ENCODE measurements around the gene RNF213. TPM values are rescaled to one million over a fixed set of nuclear protein-coding genes. Genes with fewer than 3 reads are reported as not detected.

Gene RNF213
- total and polyA plus RNA-seq, 10 of the 15 experiments (the other 5 are each of a cell fraction or from before 2014, with no cell fraction given): 18.6 to 145 (median 65.8) TPM

- no peak overlapping the region for H3K4me2 ChIP-seq (ENCODE audit: control insufficient read depth, insufficient read depth)
- BruUV-seq (replicated peaks): no TSS peak
- no peaks in the 10 kb centered on the region for H3K79me2 ChIP-seq (ENCODE audit: control insufficient read depth, insufficient read depth, low read length)
- in situ Hi-C loops (cut with MboI): no loop called here
- no peaks in the 10 kb centered on the region for H3K27me3 ChIP-seq (replicated peaks in 1 of 2; ENCODE audit: control insufficient read depth in 2 of 2, insufficient read depth in 2 of 2, low read length in 1 of 2)
- ATAC-seq (no peak), DNase-seq (ENCODE audit: low read depth, low spot score) (no peak), FAIRE-seq (no peak)
- no peaks in the 10 kb centered on the region for H3K9me3 ChIP-seq (replicated peaks; ENCODE audit: control insufficient read depth, insufficient read depth, low read length)
- H3K27ac ChIP-seq (ENCODE audit: control insufficient read depth, insufficient read depth): no peak overlapping the region
- H3K36me3 ChIP-seq (ENCODE audit: control insufficient read depth in 2 of 2, insufficient read depth in 2 of 2, low read length in 1 of 2): peaks cover 34 to 48% of the 10 kb centered on the region in 2 experiments
- SMC1A ChIA-PET (ENCODE audit: uncharacterized antibody, unreplicated experiment): no interaction called here
- no peaks in the 10 kb centered on the region for H4K20me1 ChIP-seq (ENCODE audit: control insufficient read depth, insufficient read depth)
- no peak overlapping the region for H3K4me3 ChIP-seq
- H3K4me1 ChIP-seq (ENCODE audit: control insufficient read depth, insufficient read depth, low read length): no peaks in the 10 kb centered on the region
- intact Hi-C loops (cut with micrococcal nuclease; ENCODE audit: unreplicated experiment): no loop called here
- no peak overlapping the region for H3K9ac ChIP-seq (ENCODE audit: control insufficient read depth, insufficient read depth, low read length)
- CTCF ChIA-PET: interaction anchor here (1.2 kb wide), 1 partner anchor 177 kb away, joined by 3 read pairs; no protein-coding TSS in a partner anchor
- WGBS (ENCODE audit: insufficient coverage, insufficient replicate concordance, low lambda C conversion rate, missing lambda C conversion rate): 97% methylated on average over 16 of the region's 18 CpGs
- RAD21 ChIA-PET (ENCODE audit: unreplicated experiment): no interaction called here
- no peak overlapping the region for H2AFZ ChIP-seq (ENCODE audit: control insufficient read depth, low read depth, low read length)
- TF ChIP-seq HDAC6 (IDR thresholded peaks at IDR 0.05; ENCODE audit: unreplicated experiment) (no peak), ATF3 (IDR thresholded peaks at IDR 0.05; ENCODE audit: borderline replicate concordance, extremely low read depth, low read depth, low read length) (no peak), SIN3A (IDR thresholded peaks at IDR 0.05; ENCODE audit: low read depth, low read length) (no peak), PAX5 (IDR thresholded peaks at IDR 0.05; ENCODE audit: borderline replicate concordance, low read depth, low read length) (no peak), NBN (IDR thresholded peaks at IDR 0.05) (no peak), ZNF622 (IDR thresholded peaks at IDR 0.05) (no peak), RAD21 (IDR thresholded peaks at IDR 0.05; ENCODE audit: insufficient read depth, low read depth, low read length) (no peak), USF2 (IDR thresholded peaks at IDR 0.05; ENCODE audit: borderline replicate concordance, low read depth, low read length) (no peak), RBBP5 (conservative IDR thresholded peaks at IDR 0.05) (no peak), SUPT20H (IDR thresholded peaks at IDR 0.05; ENCODE audit: borderline replicate concordance, control insufficient read depth, low read depth, low read length) (no peak), NFYB (IDR thresholded peaks at IDR 0.05; ENCODE audit: insufficient read depth, low read depth, low read length) (no peak), CEBPB (IDR thresholded peaks at IDR 0.05; ENCODE audit: borderline replicate concordance in 1 of 2, low read depth in 2 of 2, low read length in 2 of 2) (no peak), MAX (IDR thresholded peaks at IDR 0.05; ENCODE audit: low read depth, low read length) (no peak)
- TF ChIP-seq, protein P1, sequence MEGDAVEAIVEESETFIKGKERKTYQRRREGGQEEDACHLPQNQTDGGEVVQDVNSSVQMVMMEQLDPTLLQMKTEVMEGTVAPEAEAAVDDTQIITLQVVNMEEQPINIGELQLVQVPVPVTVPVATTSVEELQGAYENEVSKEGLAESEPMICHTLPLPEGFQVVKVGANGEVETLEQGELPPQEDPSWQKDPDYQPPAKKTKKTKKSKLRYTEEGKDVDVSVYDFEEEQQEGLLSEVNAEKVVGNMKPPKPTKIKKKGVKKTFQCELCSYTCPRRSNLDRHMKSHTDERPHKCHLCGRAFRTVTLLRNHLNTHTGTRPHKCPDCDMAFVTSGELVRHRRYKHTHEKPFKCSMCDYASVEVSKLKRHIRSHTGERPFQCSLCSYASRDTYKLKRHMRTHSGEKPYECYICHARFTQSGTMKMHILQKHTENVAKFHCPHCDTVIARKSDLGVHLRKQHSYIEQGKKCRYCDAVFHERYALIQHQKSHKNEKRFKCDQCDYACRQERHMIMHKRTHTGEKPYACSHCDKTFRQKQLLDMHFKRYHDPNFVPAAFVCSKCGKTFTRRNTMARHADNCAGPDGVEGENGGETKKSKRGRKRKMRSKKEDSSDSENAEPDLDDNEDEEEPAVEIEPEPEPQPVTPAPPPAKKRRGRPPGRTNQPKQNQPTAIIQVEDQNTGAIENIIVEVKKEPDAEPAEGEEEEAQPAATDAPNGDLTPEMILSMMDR (IDR thresholded peaks at IDR 0.05 in 2 of 3, conservative IDR thresholded peaks at IDR 0.05 in 1 of 3; ENCODE audit: control insufficient read depth in 2 of 3, extremely low read depth in 1 of 3, insufficient read depth in 1 of 3, low read depth in 3 of 3, low read length in 3 of 3): no peak
- POLR2A ChIA-PET: no interaction called here
These were observed 112.4 kb downstream of the RNF213 start for GRCh38 chr17:80372922-80373570.

Measured in GM12878 (cell line).